Keratinocyte (primary cell): ENCODE results near the gene MKRN3.

Source experiments
- CTCF ChIP-seq, 3 experiments: IDR thresholded peaks in 1 of 3; conservative IDR thresholded peaks in 1 of 3; optimal IDR thresholded peaks in 1 of 3; 2 replicates in 2 of 3; 3 replicates in 1 of 3; pipeline versions ENCODE3 to v1.5.1; 2011; ENCODE audit warnings: low read length in 3 of 3, mild to moderate bottlenecking in 3 of 3, moderate library complexity in 2 of 3, control low read depth in 1 of 3, inconsistent platforms in 1 of 3; ENCODE audit not compliant: insufficient read depth in 2 of 3; ENCODE audit errors: extremely low read depth in 1 of 3
- EZH2 ChIP-seq: IDR thresholded peaks from one replicate; pipeline ENCODE4 v1.6.1; 2012; ENCODE audit warnings: inconsistent platforms, mild to moderate bottlenecking, low read length, moderate library complexity

DNA sequence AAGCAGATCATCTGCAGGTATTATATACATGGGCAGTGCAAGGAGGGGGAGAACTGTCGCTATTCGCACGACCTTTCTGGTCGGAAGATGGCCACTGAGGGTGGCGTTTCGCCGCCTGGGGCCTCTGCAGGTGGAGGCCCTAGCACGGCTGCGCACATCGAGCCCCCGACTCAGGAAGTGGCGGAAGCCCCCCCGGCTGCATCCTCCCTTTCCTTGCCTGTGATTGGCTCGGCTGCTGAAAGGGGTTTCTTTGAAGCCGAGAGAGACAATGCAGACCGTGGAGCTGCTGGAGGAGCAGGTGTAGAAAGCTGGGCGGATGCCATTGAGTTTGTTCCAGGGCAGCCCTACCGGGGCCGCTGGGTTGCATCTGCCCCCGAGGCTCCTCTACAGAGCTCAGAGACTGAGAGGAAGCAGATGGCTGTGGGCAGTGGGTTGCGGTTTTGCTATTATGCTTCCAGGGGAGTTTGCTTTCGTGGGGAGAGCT lies 639 bp downstream of the MKRN3 start:
- TF ChIP-seq CTCF (optimal IDR thresholded peaks at IDR 0.05 in 1 of 3, IDR thresholded peaks at IDR 0.05 in 1 of 3, conservative IDR thresholded peaks at IDR 0.05 in 1 of 3; ENCODE audit: extremely low read depth in 1 of 3, insufficient read depth in 2 of 3, low read length in 3 of 3) (no peak), EZH2 (no peak)
